Heart left ventricle (tissue), 13 donors: ENCODE results near the gene METTL3.

Experiments used
- POLR2A ChIP-seq, 2 donors: fragments of 450-650 bp; IDR thresholded peaks; one replicate each; pipeline ENCODE4 v1.6.1; 2017; ENCODE audit warnings: antibody characterized with exemption in 2 of 2, mild to moderate bottlenecking in 2 of 2, moderate library complexity in 2 of 2
- TF ChIP-seq, protein P1 (sequence below), 12 donors: fragments of 200-600 bp; sonication (generic) in 4 of 12; IDR thresholded peaks; one replicate each; pipeline versions ENCODE4 v1.5.0 to v1.8.0; 2018 to 2022; ENCODE audit warnings: antibody characterized with exemption in 12 of 12, mild to moderate bottlenecking in 5 of 12
- donor health status: ischemic (EF 13 %, LVEDD 7.1; RV severe dilation, severe dysfunction).
- donor health status: DM: no; HTN: yes; CAD: no.
- donor health status: DM: no; HTN: no; CAD: no.
- donor health status: ischemic (EF 25% LVEDD 6.9; RV normal size, moderate dysfunction).
- donor health status: ischemic (EF 25% LVEDD 5.7; RV mildly dilated, moderate dysfunction).
- donor health status: ischemic (EF 35%, LVEDD 5.7; RV mildly dilated, moderate dysfunction).
- donor health status: nonischemic (EF 11% LVEDD 7.7; RV severe dilation, severe dysfunction).
- donor health status: DM: yes; HTN: yes; CAD: no.
- donor health status: PGD.
- donor health status: ischemic (EF 29% LVEDD 5.4; RV normal size, mild dysfunction).
- donor health status: nonischemic (EF 23%, LVEDD 6.1; RV moderate dilation, normal function).

DNA sequence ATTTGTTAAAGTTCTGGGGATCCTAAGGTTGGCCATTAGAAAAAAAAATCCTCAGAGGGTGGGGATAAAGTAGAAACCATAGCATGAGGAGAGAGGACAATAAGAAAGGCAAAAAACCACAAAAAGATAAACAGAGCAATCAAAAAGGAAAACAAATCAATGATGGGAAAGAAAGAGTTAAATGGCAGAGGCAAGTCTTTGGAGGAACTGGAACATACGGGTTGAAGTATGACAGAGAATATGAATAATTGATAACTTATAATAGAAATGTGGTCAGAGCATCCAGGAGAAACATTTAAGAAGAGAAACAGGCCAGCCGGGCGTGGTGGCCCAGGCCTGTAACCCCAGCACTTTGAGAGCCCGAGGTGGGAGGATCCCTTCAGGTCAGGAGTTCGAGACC lies 32.8 kb upstream of the METTL3 start:
- no peak for TF ChIP-seq POLR2A (IDR thresholded peaks at IDR 0.05)
- TF ChIP-seq, protein P1, sequence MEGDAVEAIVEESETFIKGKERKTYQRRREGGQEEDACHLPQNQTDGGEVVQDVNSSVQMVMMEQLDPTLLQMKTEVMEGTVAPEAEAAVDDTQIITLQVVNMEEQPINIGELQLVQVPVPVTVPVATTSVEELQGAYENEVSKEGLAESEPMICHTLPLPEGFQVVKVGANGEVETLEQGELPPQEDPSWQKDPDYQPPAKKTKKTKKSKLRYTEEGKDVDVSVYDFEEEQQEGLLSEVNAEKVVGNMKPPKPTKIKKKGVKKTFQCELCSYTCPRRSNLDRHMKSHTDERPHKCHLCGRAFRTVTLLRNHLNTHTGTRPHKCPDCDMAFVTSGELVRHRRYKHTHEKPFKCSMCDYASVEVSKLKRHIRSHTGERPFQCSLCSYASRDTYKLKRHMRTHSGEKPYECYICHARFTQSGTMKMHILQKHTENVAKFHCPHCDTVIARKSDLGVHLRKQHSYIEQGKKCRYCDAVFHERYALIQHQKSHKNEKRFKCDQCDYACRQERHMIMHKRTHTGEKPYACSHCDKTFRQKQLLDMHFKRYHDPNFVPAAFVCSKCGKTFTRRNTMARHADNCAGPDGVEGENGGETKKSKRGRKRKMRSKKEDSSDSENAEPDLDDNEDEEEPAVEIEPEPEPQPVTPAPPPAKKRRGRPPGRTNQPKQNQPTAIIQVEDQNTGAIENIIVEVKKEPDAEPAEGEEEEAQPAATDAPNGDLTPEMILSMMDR (IDR thresholded peaks at IDR 0.05) = no peak
